ENCODE measurements around the gene ABAT. TPM values are rescaled to one million over a fixed set of nuclear protein-coding genes. Genes with fewer than 3 reads are reported as not detected.
A peak's percentile ranks its signal among the peaks of the same experiment; 100 is the strongest.

Gene ABAT
- total and polyA plus RNA-seq, 9 donors = 3.8 to 20.3 (median 13.6) TPM

DNA sequence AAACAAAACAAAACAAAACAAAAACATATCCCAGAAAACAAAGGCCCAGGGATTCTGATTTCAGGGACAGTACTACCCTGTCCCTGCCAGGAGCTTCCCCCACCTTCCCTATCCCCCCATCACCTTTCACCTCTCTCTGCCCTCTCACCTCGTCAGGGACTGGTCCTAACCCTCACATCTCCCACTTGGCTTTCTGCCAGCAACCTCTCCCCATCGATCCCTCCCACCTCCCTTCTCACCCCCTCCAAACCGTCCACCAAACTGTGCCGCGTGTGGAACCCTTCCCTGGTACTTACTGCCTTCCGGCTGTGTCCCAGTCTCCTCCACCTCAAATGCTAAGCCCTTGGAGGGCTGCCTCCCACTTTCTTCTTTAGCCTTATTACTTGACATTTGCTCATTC, 86.7 kb downstream of the ABAT start:
- TF ChIP-seq, protein P1, sequence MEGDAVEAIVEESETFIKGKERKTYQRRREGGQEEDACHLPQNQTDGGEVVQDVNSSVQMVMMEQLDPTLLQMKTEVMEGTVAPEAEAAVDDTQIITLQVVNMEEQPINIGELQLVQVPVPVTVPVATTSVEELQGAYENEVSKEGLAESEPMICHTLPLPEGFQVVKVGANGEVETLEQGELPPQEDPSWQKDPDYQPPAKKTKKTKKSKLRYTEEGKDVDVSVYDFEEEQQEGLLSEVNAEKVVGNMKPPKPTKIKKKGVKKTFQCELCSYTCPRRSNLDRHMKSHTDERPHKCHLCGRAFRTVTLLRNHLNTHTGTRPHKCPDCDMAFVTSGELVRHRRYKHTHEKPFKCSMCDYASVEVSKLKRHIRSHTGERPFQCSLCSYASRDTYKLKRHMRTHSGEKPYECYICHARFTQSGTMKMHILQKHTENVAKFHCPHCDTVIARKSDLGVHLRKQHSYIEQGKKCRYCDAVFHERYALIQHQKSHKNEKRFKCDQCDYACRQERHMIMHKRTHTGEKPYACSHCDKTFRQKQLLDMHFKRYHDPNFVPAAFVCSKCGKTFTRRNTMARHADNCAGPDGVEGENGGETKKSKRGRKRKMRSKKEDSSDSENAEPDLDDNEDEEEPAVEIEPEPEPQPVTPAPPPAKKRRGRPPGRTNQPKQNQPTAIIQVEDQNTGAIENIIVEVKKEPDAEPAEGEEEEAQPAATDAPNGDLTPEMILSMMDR (IDR thresholded peaks at IDR 0.05) = no peak
- TF ChIP-seq POLR2A (IDR thresholded peaks at IDR 0.05) = no peak
- no peak for TF ChIP-seq EP300 (IDR thresholded peaks at IDR 0.05)
- Histone ChIP-seq H3K9me3 (no peaks in the 10 kb centered on the region), H3K4me3 (no peak overlapping the region), H3K27me3 (no peaks in the 10 kb centered on the region), H3K4me1 (ENCODE audit: insufficient read depth) (no peaks in the 10 kb centered on the region), H3K27ac (no peak overlapping the region), H3K36me3 (no peaks in the 10 kb centered on the region)
- whole genome bisulfite sequencing, 3 donors = 73 to 81% (median 77%) methylated on average over 6 of the region's 6 CpGs
- peak in 1 of 5 donors; percentile 12 for DNase-seq
- intact Hi-C loops (cut with DNase I) = no loop called here

GRCh38 chr16:8762254-8762653, 87.8 kb downstream of the ABAT start:
- no peaks in the 10 kb centered on the region for H3K9me3 ChIP-seq
- DNase-seq = peak in 1 of 5 donors; percentile 3
- H3K4me3 ChIP-seq = no peak overlapping the region
- intact Hi-C loops (cut with DNase I) = no loop called here
- no peak overlapping the region for H3K27ac ChIP-seq
- TF ChIP-seq, protein P1 (IDR thresholded peaks at IDR 0.05) = no peak
- TF ChIP-seq POLR2A (IDR thresholded peaks at IDR 0.05) = no peak
- TF ChIP-seq EP300 (IDR thresholded peaks at IDR 0.05) = no peak
- WGBS, 3 donors = 85 to 95% (median 91%) methylated on average over 4 of the region's 4 CpGs
- no peaks in the 10 kb centered on the region for H3K27me3 ChIP-seq
- H3K36me3 ChIP-seq = no peaks in the 10 kb centered on the region
- H3K4me1 ChIP-seq (ENCODE audit: insufficient read depth) = no peaks in the 10 kb centered on the region

- Histone ChIP-seq H3K27me3 (no peaks in the 10 kb centered on the region), H3K27ac (no peak overlapping the region), H3K36me3 (no peaks in the 10 kb centered on the region), H3K9me3 (no peaks in the 10 kb centered on the region), H3K4me3 (no peak overlapping the region), H3K4me1 (ENCODE audit: insufficient read depth) (no peaks in the 10 kb centered on the region)
- DNase-seq = no peak
- intact Hi-C loops (cut with DNase I) = no loop called here
- WGBS, 3 donors = 90 to 99% (median 96%) methylated on average over 3 of the region's 3 CpGs
- TF ChIP-seq EP300 (IDR thresholded peaks at IDR 0.05) = no peak
- no peak for TF ChIP-seq POLR2A (IDR thresholded peaks at IDR 0.05)
- TF ChIP-seq, protein P1 (IDR thresholded peaks at IDR 0.05) = no peak
Measured at GRCh38 chr16:8763083-8763482, 88.7 kb downstream of the ABAT start.

GRCh38 chr16:8763899-8764298, 89.5 kb downstream of the ABAT start:
- no peak for TF ChIP-seq EP300 (IDR thresholded peaks at IDR 0.05)
- TF ChIP-seq, protein P1 (IDR thresholded peaks at IDR 0.05) = no peak
- no peak for TF ChIP-seq POLR2A (IDR thresholded peaks at IDR 0.05)
- DNase-seq = peak in 1 of 5 donors; percentile 0
- intact Hi-C loops (cut with DNase I) = no loop called here
- WGBS, 3 donors = 67 to 70% (median 69%) methylated on average over 10 of the region's 10 CpGs
- no peaks in the 10 kb centered on the region for H3K9me3 ChIP-seq
- no peaks in the 10 kb centered on the region for H3K27me3 ChIP-seq
- no peak overlapping the region for H3K4me3 ChIP-seq
- H3K27ac ChIP-seq = no peak overlapping the region
- H3K36me3 ChIP-seq = no peaks in the 10 kb centered on the region
- H3K4me1 ChIP-seq (ENCODE audit: insufficient read depth) = no peaks in the 10 kb centered on the region

Measured in ovary (tissue), 9 donors.